Uterus (tissue), 2 donors: ENCODE data around the gene TBC1D1.

Source experiments
- POLR2A ChIP-seq, 2 donors: fragments of 450-650 bp; IDR thresholded peaks; one replicate each; pipeline ENCODE4 v1.6.1; 2016; ENCODE audit warnings: antibody characterized with exemption in 2 of 2, mild to moderate bottlenecking in 1 of 2, moderate library complexity in 1 of 2
- TF ChIP-seq, protein P1 (sequence below), 4 experiments: fragments of 200-600 bp in 2 of 4; fragments of 450-650 bp in 2 of 4; sonication (generic) in 2 of 4; IDR thresholded peaks; one replicate each; pipeline ENCODE4 v1.5.1; 2016 to 2019; ENCODE audit warnings: antibody characterized with exemption in 4 of 4, mild to moderate bottlenecking in 2 of 4, moderate library complexity in 1 of 4

DNA sequence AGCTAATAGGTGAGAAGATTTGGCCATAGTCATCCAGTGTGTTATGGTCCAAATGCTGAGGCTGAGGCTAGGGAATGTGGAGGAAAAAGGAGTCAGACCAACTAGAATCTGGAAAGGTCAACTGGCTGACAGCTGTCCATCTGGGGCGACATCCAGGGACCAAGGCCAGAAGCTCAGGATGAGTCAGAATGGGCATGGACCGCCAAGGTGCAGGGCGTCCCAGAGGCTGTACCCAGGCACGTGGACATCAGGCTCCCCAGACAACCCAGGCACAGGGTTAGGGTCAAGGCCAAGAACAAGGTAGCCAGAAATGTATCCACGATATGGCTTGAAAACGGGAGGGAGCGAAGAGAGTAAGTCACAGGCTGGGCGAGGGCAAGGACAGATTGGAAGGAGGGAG is 43.2 kb downstream of the TBC1D1 start:
- TF ChIP-seq, protein P1, sequence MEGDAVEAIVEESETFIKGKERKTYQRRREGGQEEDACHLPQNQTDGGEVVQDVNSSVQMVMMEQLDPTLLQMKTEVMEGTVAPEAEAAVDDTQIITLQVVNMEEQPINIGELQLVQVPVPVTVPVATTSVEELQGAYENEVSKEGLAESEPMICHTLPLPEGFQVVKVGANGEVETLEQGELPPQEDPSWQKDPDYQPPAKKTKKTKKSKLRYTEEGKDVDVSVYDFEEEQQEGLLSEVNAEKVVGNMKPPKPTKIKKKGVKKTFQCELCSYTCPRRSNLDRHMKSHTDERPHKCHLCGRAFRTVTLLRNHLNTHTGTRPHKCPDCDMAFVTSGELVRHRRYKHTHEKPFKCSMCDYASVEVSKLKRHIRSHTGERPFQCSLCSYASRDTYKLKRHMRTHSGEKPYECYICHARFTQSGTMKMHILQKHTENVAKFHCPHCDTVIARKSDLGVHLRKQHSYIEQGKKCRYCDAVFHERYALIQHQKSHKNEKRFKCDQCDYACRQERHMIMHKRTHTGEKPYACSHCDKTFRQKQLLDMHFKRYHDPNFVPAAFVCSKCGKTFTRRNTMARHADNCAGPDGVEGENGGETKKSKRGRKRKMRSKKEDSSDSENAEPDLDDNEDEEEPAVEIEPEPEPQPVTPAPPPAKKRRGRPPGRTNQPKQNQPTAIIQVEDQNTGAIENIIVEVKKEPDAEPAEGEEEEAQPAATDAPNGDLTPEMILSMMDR (IDR thresholded peaks at IDR 0.05), result no peak
- TF ChIP-seq POLR2A (IDR thresholded peaks at IDR 0.05), result no peak
